Activated CD4-positive, alpha-beta T cell treated with anti-CD3 and anti-CD28 coated beads for 1 hour (primary cell): ENCODE results near the gene XPC.
"Not testable (repeated sequence)": the region's sequence is repeated elsewhere in the genome, so short reads cannot be mapped to it uniquely, and the experiment has no call there.

Source experiments
- DNase-seq: peaks from one replicate; pipeline ENCODE4 v3.0.0-alpha.2; 2020

Gene XPC

GRCh38 chr3:14132120-14132519, 46.3 kb downstream of the XPC start:
- no peak for DNase-seq

GRCh38 chr3:14131134-14131533, 47.3 kb downstream of the XPC start:
- no peak for DNase-seq

- no peak for DNase-seq
Measured at GRCh38 chr3:14130707-14131106, 47.7 kb downstream of the XPC start.

- DNase-seq = no peak
Measured at GRCh38 chr3:14130230-14130629, 48.2 kb downstream of the XPC start.

- DNase-seq = no peak
Measured at GRCh38 chr3:14129296-14129695, 49.1 kb downstream of the XPC start.

- DNase-seq = no peak
Measured at GRCh38 chr3:14128724-14129123, 49.7 kb downstream of the XPC start.

- no peak for DNase-seq
Measured at GRCh38 chr3:14127516-14128161, 50.8 kb downstream of the XPC start.

GRCh38 chr3:14126887-14127505, 51.4 kb downstream of the XPC start:
- no peak for DNase-seq

- DNase-seq = no peak
Measured at GRCh38 chr3:14126017-14126886, 52.1 kb downstream of the XPC start.

GRCh38 chr3:14125193-14126016, 53.0 kb downstream of the XPC start:
- peak; percentile 48 for DNase-seq

GRCh38 chr3:14124615-14125192, 53.7 kb downstream of the XPC start, which contains the start of the genes CHCHD4 and TMEM43:
CHCHD4 (minus strand) TSS chr3:14124870; CDS start chr3:14124676, 194 bp downstream.
TMEM43 (plus strand) TSS chr3:14125052; CDS start chr3:14125194, 142 bp downstream.
- DNase-seq = peak; percentile 98

GRCh38 chr3:14124223-14124614, 54.2 kb downstream of the XPC start:
- peak; percentile 42 for DNase-seq

- no peak for DNase-seq
Measured at GRCh38 chr3:14123308-14124222, 54.8 kb downstream of the XPC start.

GRCh38 chr3:14122301-14122700, 56.1 kb downstream of the XPC start:
- DNase-seq = no peak

- DNase-seq = no peak
Measured at GRCh38 chr3:14121859-14122258, 56.5 kb downstream of the XPC start.

GRCh38 chr3:14120921-14121448, 57.4 kb downstream of the XPC start:
- DNase-seq = not testable (repeated sequence)

GRCh38 chr3:14120111-14120920, 58.1 kb downstream of the XPC start:
- DNase-seq = no peak

- DNase-seq = no peak
Measured at GRCh38 chr3:14119651-14120050, 58.8 kb downstream of the XPC start.

- no peak for DNase-seq
Measured at GRCh38 chr3:14118400-14119381, 59.7 kb downstream of the XPC start.
